ENCODE data around the gene TM9SF4. TPM values are rescaled to one million over a fixed set of nuclear protein-coding genes. Genes with fewer than 3 reads are reported as not detected.

Gene TM9SF4
- total RNA-seq, 2 donors from 2014 or later, result 77.2 to 84.8 TPM

- Histone ChIP-seq H3K36me3 (ENCODE audit: control insufficient read depth, insufficient read depth, low read length) (peaks cover 15% of the 10 kb centered on the region), H3K4me3 (ENCODE audit: low read length) (peak overlapping the region; percentile 79), H3K4me1 (ENCODE audit: control insufficient read depth, insufficient read depth, low read length) (peaks cover 6% of the 10 kb centered on the region), H3K9me3 (ENCODE audit: control insufficient read depth, low read length) (no peaks in the 10 kb centered on the region), H3K27me3 (ENCODE audit: control insufficient read depth, insufficient read depth, low read length, poor library complexity, severe bottlenecking) (no peaks in the 10 kb centered on the region), H3K9ac (ENCODE audit: extremely low read depth, low read length, poor library complexity, severe bottlenecking) (peak overlapping the region; percentile 62), H3K27ac (ENCODE audit: low read depth, low read length) (peak overlapping the region; percentile 53)
- H3K36me3 Mint-ChIP-seq (ENCODE audit: low read depth), result peaks cover 20% of the 10 kb centered on the region
- peak overlapping the region; percentile 36 for H3K27ac Mint-ChIP-seq
- peak; percentile 73 for DNase-seq
- TF ChIP-seq CTCF (conservative IDR thresholded peaks at IDR 0.05), result no peak
- H3K4me1 Mint-ChIP-seq, result peaks cover 22% of the 10 kb centered on the region
- 46 to 62% methylated on average over 7 to 14 of the region's 14 CpGs for WGBS, 2 experiments (ENCODE audit: insufficient coverage in 1 of 2, insufficient read length in 1 of 2)
- no peaks in the 10 kb centered on the region for H3K27me3 Mint-ChIP-seq (ENCODE audit: insufficient read depth)
- no peaks in the 10 kb centered on the region for H3K9me3 Mint-ChIP-seq
- H3K4me3 Mint-ChIP-seq, result peak overlapping the region; percentile 72
Measured at GRCh38 chr20:32190616-32191415, 81.3 kb downstream of the TM9SF4 start.

GRCh38 chr20:32191422-32191821, 81.9 kb downstream of the TM9SF4 start:
- Histone ChIP-seq H3K4me1 (ENCODE audit: control insufficient read depth, insufficient read depth, low read length) (peaks cover 6% of the 10 kb centered on the region), H3K27me3 (ENCODE audit: control insufficient read depth, insufficient read depth, low read length, poor library complexity, severe bottlenecking) (no peaks in the 10 kb centered on the region), H3K9ac (ENCODE audit: extremely low read depth, low read length, poor library complexity, severe bottlenecking) (no peak overlapping the region), H3K4me3 (ENCODE audit: low read length) (no peak overlapping the region), H3K9me3 (ENCODE audit: control insufficient read depth, low read length) (no peaks in the 10 kb centered on the region), H3K27ac (ENCODE audit: low read depth, low read length) (peak overlapping the region; percentile 25), H3K36me3 (ENCODE audit: control insufficient read depth, insufficient read depth, low read length) (peaks cover 21% of the 10 kb centered on the region)
- no peak for TF ChIP-seq CTCF (conservative IDR thresholded peaks at IDR 0.05)
- Mint-ChIP-seq H3K9me3 (no peaks in the 10 kb centered on the region), H3K27ac (no peak overlapping the region), H3K27me3 (ENCODE audit: insufficient read depth) (no peaks in the 10 kb centered on the region), H3K4me1 (peaks cover 22% of the 10 kb centered on the region), H3K36me3 (ENCODE audit: low read depth) (peaks cover 26% of the 10 kb centered on the region), H3K4me3 (peak overlapping the region; percentile 72)
- no peak for DNase-seq
- WGBS, 2 experiments (ENCODE audit: insufficient coverage in 1 of 2, insufficient read length in 1 of 2), result 91 to 100% methylated on average over 3 of the region's 3 CpGs

DNA sequence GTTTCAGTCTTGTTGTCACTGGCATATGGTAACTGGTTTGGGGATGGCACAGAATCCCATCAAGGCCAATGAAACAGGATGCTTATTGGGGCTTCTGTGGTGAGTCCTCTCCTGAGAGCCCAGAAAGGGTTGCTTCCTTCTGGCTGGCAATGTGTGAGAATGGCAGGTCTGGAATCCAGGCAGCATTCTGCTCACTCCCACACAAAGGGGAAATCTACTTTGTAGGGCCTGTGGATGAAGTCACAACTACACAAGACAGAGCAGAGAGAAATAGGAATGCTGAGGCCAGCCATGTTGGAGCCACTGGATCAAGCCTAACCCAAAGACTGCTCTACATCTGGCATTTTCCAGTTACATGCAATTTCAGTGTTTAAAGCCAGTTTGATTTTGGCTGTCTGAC, 82.4 kb downstream of the TM9SF4 start:
- peaks cover 30% of the 10 kb centered on the region for H3K36me3 Mint-ChIP-seq (ENCODE audit: low read depth)
- no peak overlapping the region for H3K27ac Mint-ChIP-seq
- Histone ChIP-seq H3K27me3 (ENCODE audit: control insufficient read depth, insufficient read depth, low read length, poor library complexity, severe bottlenecking) (no peaks in the 10 kb centered on the region), H3K4me1 (ENCODE audit: control insufficient read depth, insufficient read depth, low read length) (peaks cover 6% of the 10 kb centered on the region), H3K27ac (ENCODE audit: low read depth, low read length) (no peak overlapping the region), H3K9ac (ENCODE audit: extremely low read depth, low read length, poor library complexity, severe bottlenecking) (no peak overlapping the region), H3K36me3 (ENCODE audit: control insufficient read depth, insufficient read depth, low read length) (peaks cover 24% of the 10 kb centered on the region), H3K9me3 (ENCODE audit: control insufficient read depth, low read length) (no peaks in the 10 kb centered on the region), H3K4me3 (ENCODE audit: low read length) (no peak overlapping the region)
- H3K4me3 Mint-ChIP-seq, result no peak overlapping the region
- no peak for TF ChIP-seq CTCF (conservative IDR thresholded peaks at IDR 0.05)
- no peaks in the 10 kb centered on the region for H3K27me3 Mint-ChIP-seq (ENCODE audit: insufficient read depth)
- H3K9me3 Mint-ChIP-seq, result no peaks in the 10 kb centered on the region
- peak; percentile 21 for DNase-seq
- peaks cover 22% of the 10 kb centered on the region for H3K4me1 Mint-ChIP-seq

All from endodermal cell (in vitro differentiated cells).